Trophoblast cell (in vitro differentiated cells and primary cell): Measurements from ENCODE around the gene PDHX.

Experiments
- DNase-seq, 2 donors: peaks; one replicate each; pipeline ENCODE4 v3.0.0-alpha.2; 2016
- H2AFZ ChIP-seq: 2 replicates; pipeline ENCODE4 v1.6.1; 2013; ENCODE audit warnings: low read length, moderate library complexity, mild to moderate bottlenecking; ENCODE audit not compliant: insufficient read depth, poor library complexity
- H2AK5ac ChIP-seq: 2 replicates; pipeline ENCODE4 v1.6.1; 2013; ENCODE audit warnings: mild to moderate bottlenecking, low read length
- H2BK120ac ChIP-seq: 2 replicates; pipeline ENCODE4 v1.6.1; 2013; ENCODE audit warnings: low read length, mild to moderate bottlenecking, moderate library complexity; ENCODE audit not compliant: insufficient read depth, poor library complexity
- H2BK12ac ChIP-seq: 2 replicates; pipeline ENCODE4 v1.6.1; 2013; ENCODE audit warnings: mild to moderate bottlenecking, low read length, moderate library complexity
- H2BK5ac ChIP-seq: 2 replicates; pipeline ENCODE4 v1.6.1; 2013; ENCODE audit warnings: low read length, low read depth, moderate library complexity, mild to moderate bottlenecking; ENCODE audit not compliant: poor library complexity
- H3K14ac ChIP-seq: 2 replicates; pipeline ENCODE4 v1.6.1; 2013; ENCODE audit warnings: mild to moderate bottlenecking, low read length
- H3K18ac ChIP-seq: 2 replicates; pipeline ENCODE4 v1.6.1; 2013; ENCODE audit warnings: mild to moderate bottlenecking, low read length
- H3K23ac ChIP-seq: 2 replicates; pipeline ENCODE4 v1.6.1; 2013; ENCODE audit warnings: low read length
- H3K27ac ChIP-seq: 2 replicates; pipeline ENCODE4 v1.5.1; 2013; ENCODE audit warnings: low read depth, mild to moderate bottlenecking, inconsistent platforms, low read length, moderate library complexity
- H3K27me3 ChIP-seq: 2 replicates; pipeline ENCODE4 v1.6.1; 2013; ENCODE audit warnings: inconsistent platforms, mild to moderate bottlenecking, low read length, moderate library complexity; ENCODE audit not compliant: insufficient read depth
- H3K36me3 ChIP-seq, 2 experiments: 1 replicate in 1 of 2; 2 replicates in 1 of 2; pipeline ENCODE4 v1.6.1; 2013; ENCODE audit warnings: low read length in 2 of 2, mild to moderate bottlenecking in 2 of 2, moderate library complexity in 1 of 2; ENCODE audit not compliant: insufficient read depth in 2 of 2, control insufficient read depth in 1 of 2
- H3K4ac ChIP-seq: 2 replicates; pipeline ENCODE4 v1.6.1; 2013; ENCODE audit warnings: low read depth, mild to moderate bottlenecking, low read length, moderate library complexity
- H3K4me1 ChIP-seq, 2 experiments: 1 replicate in 1 of 2; 2 replicates in 1 of 2; pipeline ENCODE4 v1.6.1; 2013; ENCODE audit warnings: low read length in 2 of 2, mild to moderate bottlenecking in 2 of 2, moderate library complexity in 1 of 2; ENCODE audit not compliant: insufficient read depth in 2 of 2, control insufficient read depth in 1 of 2
- H3K4me2 ChIP-seq: 2 replicates; pipeline ENCODE4 v1.6.1; 2013; ENCODE audit warnings: inconsistent platforms, mild to moderate bottlenecking, low read length, moderate library complexity
- H3K4me3 ChIP-seq: 2 replicates; pipeline ENCODE4 v1.5.1; 2013; ENCODE audit warnings: mild to moderate bottlenecking, low read depth, low read length, inconsistent platforms
- H3K79me1 ChIP-seq: one replicate; pipeline ENCODE4 v1.6.1; 2013; ENCODE audit warnings: low read length
- H3K79me2 ChIP-seq: 2 replicates; pipeline ENCODE4 v1.6.1; 2013; ENCODE audit warnings: low read length, mild to moderate bottlenecking; ENCODE audit not compliant: control insufficient read depth, insufficient read depth, poor library complexity
- H3K9ac ChIP-seq: 2 replicates; pipeline ENCODE4 v1.6.1; 2013; ENCODE audit warnings: mild to moderate bottlenecking, low read length
- H3K9me3 ChIP-seq: 2 replicates; pipeline ENCODE4 v1.6.1; 2013; ENCODE audit warnings: low read depth, mild to moderate bottlenecking, control low read depth, inconsistent platforms, low read length; ENCODE audit not compliant: insufficient read depth
- H4K12ac ChIP-seq: 2 replicates; pipeline ENCODE4 v1.6.1; 2013; ENCODE audit warnings: low read depth, mild to moderate bottlenecking, low read length, moderate library complexity
- H4K8ac ChIP-seq: 2 replicates; pipeline ENCODE4 v1.6.1; 2013; ENCODE audit warnings: low read depth, mild to moderate bottlenecking, low read length, moderate library complexity
- H4K91ac ChIP-seq: one replicate; pipeline ENCODE4 v1.6.1; 2013; ENCODE audit warnings: low read depth, mild to moderate bottlenecking, low read length, moderate library complexity
- WGBS: extraction: QIAGEN DNeasy Blood & Tissue Kit; methylation state at CpG from one replicate; pipeline ENCODE4 v1.1.7; 2013; ENCODE audit warnings: missing lambda C conversion rate; ENCODE audit not compliant: insufficient read length, insufficient coverage; ENCODE audit errors: extremely low coverage; 5-methylcytosine and 5-hydroxymethylcytosine counted together

PDHX gene

GRCh38 chr11:34957206-34957605, 40.8 kb downstream of the PDHX start:
- Histone ChIP-seq H3K14ac (no peak overlapping the region), H3K79me1 (no peaks in the 10 kb centered on the region), H3K9ac (no peak overlapping the region), H2AFZ (no peak overlapping the region), H3K4ac (no peak overlapping the region), H4K8ac (no peak overlapping the region), H3K36me3 (no peaks in the 10 kb centered on the region), H4K12ac (no peak overlapping the region), H3K18ac (no peak overlapping the region), H3K79me2 (no peaks in the 10 kb centered on the region), H2BK12ac (no peak overlapping the region), H2BK5ac (no peak overlapping the region), H3K4me1 (no peaks in the 10 kb centered on the region), H3K4me3 (no peak overlapping the region), H3K23ac (no peak overlapping the region), H2AK5ac (no peak overlapping the region), H3K9me3 (no peaks in the 10 kb centered on the region), H3K27ac (no peak overlapping the region), H3K4me2 (no peak overlapping the region), H2BK120ac (no peak overlapping the region), H4K91ac (no peak overlapping the region), H3K27me3 (no peaks in the 10 kb centered on the region)
- no peak for DNase-seq
- WGBS, result no CpG with 5 or more reads among the region's 5 CpGs

GRCh38 chr11:34957606-34958005, 41.2 kb downstream of the PDHX start:
- Histone ChIP-seq H3K4me3 (no peak overlapping the region), H3K9me3 (no peaks in the 10 kb centered on the region), H3K27ac (no peak overlapping the region), H2AFZ (no peak overlapping the region), H3K36me3 (no peaks in the 10 kb centered on the region), H4K12ac (no peak overlapping the region), H3K4me2 (no peak overlapping the region), H4K8ac (no peak overlapping the region), H3K4ac (no peak overlapping the region), H2BK5ac (no peak overlapping the region), H3K79me1 (no peaks in the 10 kb centered on the region), H3K9ac (no peak overlapping the region), H3K14ac (no peak overlapping the region), H3K18ac (no peak overlapping the region), H2BK12ac (no peak overlapping the region), H3K27me3 (no peaks in the 10 kb centered on the region), H2BK120ac (no peak overlapping the region), H3K23ac (no peak overlapping the region), H3K4me1 (no peaks in the 10 kb centered on the region), H2AK5ac (no peak overlapping the region), H3K79me2 (no peaks in the 10 kb centered on the region), H4K91ac (no peak overlapping the region)
- WGBS, result no CpG with 5 or more reads among the region's 3 CpGs
- DNase-seq, result no peak

- no peak overlapping the region for H3K18ac ChIP-seq
- no peaks in the 10 kb centered on the region for H3K9me3 ChIP-seq
- H2BK5ac ChIP-seq, result no peak overlapping the region
- WGBS, result no CpG with 5 or more reads among the region's 1 CpG
- no peak overlapping the region for H2BK12ac ChIP-seq
- no peak for DNase-seq
- H3K27ac ChIP-seq, result no peak overlapping the region
- H2AK5ac ChIP-seq, result no peak overlapping the region
- H4K8ac ChIP-seq, result no peak overlapping the region
- no peaks in the 10 kb centered on the region for H3K79me1 ChIP-seq
- H2AFZ ChIP-seq, result no peak overlapping the region
- no peak overlapping the region for H3K23ac ChIP-seq
- no peak overlapping the region for H3K14ac ChIP-seq
- H3K4me1 ChIP-seq, result no peaks in the 10 kb centered on the region
- no peak overlapping the region for H2BK120ac ChIP-seq
- H3K4me3 ChIP-seq, result no peak overlapping the region
- H4K91ac ChIP-seq, result no peak overlapping the region
- H3K9ac ChIP-seq, result no peak overlapping the region
- H3K79me2 ChIP-seq, result no peaks in the 10 kb centered on the region
- H3K4me2 ChIP-seq, result no peak overlapping the region
- no peak overlapping the region for H3K4ac ChIP-seq
- H4K12ac ChIP-seq, result no peak overlapping the region
- H3K36me3 ChIP-seq, result no peaks in the 10 kb centered on the region
- no peaks in the 10 kb centered on the region for H3K27me3 ChIP-seq
Observed at GRCh38 chr11:34959770-34960169, 43.4 kb downstream of the PDHX start.

- H3K9me3 ChIP-seq, result no peaks in the 10 kb centered on the region
- no peaks in the 10 kb centered on the region for H3K79me1 ChIP-seq
- no peaks in the 10 kb centered on the region for H3K79me2 ChIP-seq
- H3K4me3 ChIP-seq, result no peak overlapping the region
- H3K36me3 ChIP-seq, result no peaks in the 10 kb centered on the region
- no peak for DNase-seq
- no peak overlapping the region for H2AK5ac ChIP-seq
- no peaks in the 10 kb centered on the region for H3K27me3 ChIP-seq
- H3K14ac ChIP-seq, result no peak overlapping the region
- no peak overlapping the region for H2BK12ac ChIP-seq
- H2BK5ac ChIP-seq, result no peak overlapping the region
- H3K23ac ChIP-seq, result no peak overlapping the region
- H2BK120ac ChIP-seq, result no peak overlapping the region
- no peak overlapping the region for H4K8ac ChIP-seq
- no peak overlapping the region for H3K18ac ChIP-seq
- no peak overlapping the region for H4K91ac ChIP-seq
- H3K27ac ChIP-seq, result no peak overlapping the region
- H3K4me2 ChIP-seq, result no peak overlapping the region
- H4K12ac ChIP-seq, result no peak overlapping the region
- H3K4ac ChIP-seq, result no peak overlapping the region
- H2AFZ ChIP-seq, result no peak overlapping the region
- no CpG with 5 or more reads among the region's 4 CpGs for WGBS
- no peak overlapping the region for H3K9ac ChIP-seq
- no peaks in the 10 kb centered on the region for H3K4me1 ChIP-seq
Observed at GRCh38 chr11:34960277-34960676, 43.9 kb downstream of the PDHX start.
